Fibroblast of lung (primary cell): ENCODE measurements around the gene TK1. TPM values are rescaled to one million over a fixed set of nuclear protein-coding genes. Genes with fewer than 3 reads are reported as not detected.

Source experiments
- DNase-seq, 2 donors: peaks; one replicate each; pipeline versions ENCODE4 v3.0.0 to v3.0.0-alpha.2; 2010; ENCODE audit warnings: low read depth in 2 of 2
- H2AFZ ChIP-seq: 2 replicates; pipeline ENCODE4 v1.5.1; 2012; ENCODE audit warnings: low read length, control low read depth, inconsistent platforms
- H3K27ac ChIP-seq: 2 replicates; pipeline ENCODE4 v1.5.1; 2011; ENCODE audit warnings: low read length, control low read depth; ENCODE audit not compliant: insufficient read depth
- H3K27me3 ChIP-seq: 2 replicates; pipeline ENCODE4 v1.5.1; 2011; ENCODE audit warnings: mild to moderate bottlenecking, low read length; ENCODE audit not compliant: control insufficient read depth, insufficient read depth
- H3K36me3 ChIP-seq: 2 replicates; pipeline ENCODE4 v1.5.1; 2011; ENCODE audit warnings: low read length; ENCODE audit not compliant: control insufficient read depth, insufficient read depth
- H3K4me1 ChIP-seq: 2 replicates; pipeline ENCODE4 v1.5.1; 2011; ENCODE audit warnings: low read length; ENCODE audit not compliant: control insufficient read depth, insufficient read depth; ENCODE audit errors: extremely low read depth
- H3K4me2 ChIP-seq: 2 replicates; pipeline ENCODE4 v1.5.1; 2011; ENCODE audit warnings: low read length, control low read depth; ENCODE audit not compliant: insufficient read depth; ENCODE audit errors: extremely low read depth
- H3K4me3 ChIP-seq, 4 experiments: fragments of 200-600 bp in 1 of 4; sonication (generic) in 1 of 4; replicated peaks in 1 of 4; 2 replicates each; pipeline ENCODE4 v1.5.1; 2011 to 2016; ENCODE audit warnings: low read length in 4 of 4, low read depth in 3 of 4, mild to moderate bottlenecking in 3 of 4, control low read depth in 2 of 4, inconsistent platforms in 1 of 4, mixed read lengths in 1 of 4; ENCODE audit not compliant: insufficient read depth in 1 of 4; ENCODE audit errors: control extremely low read depth in 1 of 4
- H3K79me2 ChIP-seq: 2 replicates; pipeline ENCODE4 v1.5.1; 2012; ENCODE audit warnings: mild to moderate bottlenecking, low read length, inconsistent platforms; ENCODE audit not compliant: control insufficient read depth, insufficient read depth
- H3K9ac ChIP-seq: 2 replicates; pipeline ENCODE4 v1.5.1; 2011; ENCODE audit warnings: mild to moderate bottlenecking, low read length, control low read depth; ENCODE audit not compliant: insufficient read depth
- H3K9me3 ChIP-seq: 2 replicates; pipeline ENCODE4 v1.5.1; 2012; ENCODE audit warnings: low read depth, low read length; ENCODE audit not compliant: control insufficient read depth, insufficient read depth
- H4K20me1 ChIP-seq: 2 replicates; pipeline ENCODE4 v1.5.1; 2011; ENCODE audit warnings: low read length; ENCODE audit not compliant: control insufficient read depth, insufficient read depth; ENCODE audit errors: extremely low read depth
- CTCF ChIP-seq, 2 donors: IDR thresholded peaks in 1 of 2; conservative IDR thresholded peaks in 1 of 2; 1 replicate in 1 of 2; 2 replicates in 1 of 2; pipeline ENCODE4 v1.5.1; 2011 to 2012; ENCODE audit warnings: low read length in 2 of 2, control low read depth in 1 of 2, inconsistent platforms in 1 of 2, low read depth in 1 of 2, mild to moderate bottlenecking in 1 of 2
- EZH2 ChIP-seq: IDR thresholded peaks from 2 replicates; pipeline ENCODE4 v1.5.1; 2012; ENCODE audit warnings: low read length, control low read depth, mild to moderate bottlenecking; ENCODE audit errors: missing control alignments
- polyA plus RNA-seq, 2 donors: library from polyadenylated mRNA; depleted of rRNA in 1 of 2; stranded (reverse) in 1 of 2; unstranded in 1 of 2; fragments of >200 nt; gene quantifications; 2 replicates each; pipeline ENCODE4 v1.2.1, GENCODE V29; 2011 to 2012; ENCODE audit warnings: missing spikeins in 1 of 2
- total RNA-seq: library from RNA; depleted of rRNA; stranded (reverse); fragments of >200 nt; gene quantifications from 2 replicates; pipeline ENCODE4 v1.2.1, GENCODE V29; 2014

The TK1 gene
- total and polyA plus RNA-seq, 2 donors (not counting 1 experiment from before 2014, with no cell fraction given) = 40.6 to 69.2 TPM

DNA sequence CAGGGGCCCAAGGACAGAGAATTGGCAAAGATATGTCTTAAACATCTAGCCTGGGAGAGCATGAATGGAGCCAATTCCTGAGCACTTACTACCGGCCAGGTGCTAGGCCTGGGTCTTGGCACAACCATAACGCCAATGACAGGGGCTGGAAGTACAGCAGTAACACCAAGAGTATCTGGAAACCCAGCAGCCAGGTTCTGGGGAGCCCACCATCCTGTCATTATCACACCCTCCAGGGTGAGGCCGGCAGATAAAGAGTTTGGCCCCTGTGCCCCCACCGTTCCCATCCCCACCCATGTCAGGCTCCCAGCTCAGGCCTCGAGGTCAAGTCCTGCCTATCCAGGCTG is 56.8 kb downstream of the TK1 start:
- Histone ChIP-seq H3K36me3 (no peaks in the 10 kb centered on the region), H4K20me1 (no peaks in the 10 kb centered on the region), H3K9ac (no peak overlapping the region), H3K4me3 (no peak overlapping the region), H3K79me2 (no peaks in the 10 kb centered on the region), H2AFZ (no peak overlapping the region), H3K27ac (no peak overlapping the region), H3K4me2 (no peak overlapping the region), H3K4me1 (peaks cover 2% of the 10 kb centered on the region), H3K27me3 (peaks cover 28% of the 10 kb centered on the region), H3K9me3 (no peaks in the 10 kb centered on the region)
- no peak for DNase-seq
- TF ChIP-seq CTCF (conservative IDR thresholded peaks at IDR 0.05 in 1 of 2, IDR thresholded peaks at IDR 0.05 in 1 of 2; ENCODE audit: low read depth in 1 of 2, low read length in 2 of 2) (no peak), EZH2 (no peak)

DNA sequence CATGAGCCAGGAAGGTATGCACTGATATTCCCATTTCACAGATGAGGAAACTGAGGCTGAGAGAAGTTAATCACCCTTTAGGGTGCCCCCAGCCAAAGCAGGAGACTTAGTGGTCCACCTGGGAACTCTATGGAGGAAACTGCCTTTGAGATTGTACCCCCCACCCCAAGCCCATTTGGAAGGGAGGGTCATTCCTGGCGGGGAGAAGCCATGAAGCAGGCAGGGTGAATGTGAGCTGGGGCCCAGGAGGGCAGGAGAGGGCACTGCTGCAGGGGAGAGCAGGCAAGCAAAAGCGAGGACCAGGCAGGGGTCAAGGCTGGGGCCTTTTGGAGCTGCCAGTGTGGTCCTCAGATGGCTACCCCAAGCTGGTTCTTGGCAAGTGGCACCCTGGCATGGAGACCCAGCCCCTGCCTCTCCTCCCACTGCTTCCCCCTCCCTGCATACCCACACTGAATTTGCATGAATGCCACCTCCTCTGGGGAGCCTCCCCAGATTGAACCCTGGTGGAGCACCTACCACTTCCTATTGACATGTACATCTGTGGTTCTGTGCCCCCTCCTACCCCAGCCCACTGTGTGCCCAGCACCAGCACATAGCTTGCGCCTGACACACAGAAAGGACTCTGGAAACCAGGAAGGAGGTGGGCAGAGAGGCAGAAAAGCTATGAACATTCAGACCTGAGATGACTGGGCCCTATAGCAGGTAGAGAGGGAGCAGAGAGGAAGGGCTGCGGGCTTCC is 57.3 kb downstream of the TK1 start:
- no peak overlapping the region for H3K4me2 ChIP-seq
- H2AFZ ChIP-seq = no peak overlapping the region
- no peak overlapping the region for H3K4me3 ChIP-seq
- no peak overlapping the region for H3K9ac ChIP-seq
- peaks cover 2% of the 10 kb centered on the region for H3K4me1 ChIP-seq
- peaks cover 28% of the 10 kb centered on the region for H3K27me3 ChIP-seq
- H3K36me3 ChIP-seq = no peaks in the 10 kb centered on the region
- H3K9me3 ChIP-seq = no peaks in the 10 kb centered on the region
- DNase-seq = no peak
- no peak overlapping the region for H3K27ac ChIP-seq
- no peaks in the 10 kb centered on the region for H3K79me2 ChIP-seq
- TF ChIP-seq EZH2 = no peak
- no peak for TF ChIP-seq CTCF (conservative IDR thresholded peaks at IDR 0.05 in 1 of 2, IDR thresholded peaks at IDR 0.05 in 1 of 2; ENCODE audit: low read depth in 1 of 2, low read length in 2 of 2)
- H4K20me1 ChIP-seq = no peaks in the 10 kb centered on the region

- no peak for DNase-seq
- H3K27ac ChIP-seq = no peak within 1 kb of the TSS
- TF ChIP-seq CTCF (conservative IDR thresholded peaks at IDR 0.05 in 1 of 2, IDR thresholded peaks at IDR 0.05 in 1 of 2; ENCODE audit: low read depth in 1 of 2, low read length in 2 of 2) (no peak), EZH2 (peak; percentile 68)
- peak within 1 kb of the TSS in 3 of 4 experiments; percentile 23 to 52 (median 33) for H3K4me3 ChIP-seq
- peaks cover 28% of the 10 kb centered on the region for H3K27me3 ChIP-seq
- no peaks in the 10 kb centered on the region for H3K79me2 ChIP-seq
- H2AFZ ChIP-seq = no peak within 1 kb of the TSS
- no peaks in the 10 kb centered on the region for H4K20me1 ChIP-seq
- no peaks in the 10 kb centered on the region for H3K9me3 ChIP-seq
- no peaks in the 10 kb centered on the region for H3K36me3 ChIP-seq
- H3K4me2 ChIP-seq = peak within 1 kb of the TSS; percentile 71
- H3K4me1 ChIP-seq = peaks cover 2% of the 10 kb centered on the region
- H3K9ac ChIP-seq = peak within 1 kb of the TSS; percentile 7
Observed at GRCh38 chr17:78128551-78129350, 58.1 kb downstream of the TK1 start, which contains the start of gene TMC6. TMC6 (minus strand) TSS chr17:78128755; CDS start chr17:78126832, 1,923 bp downstream.
